ENCODE measurements around the gene WFDC9. TPM values are rescaled to one million over a fixed set of nuclear protein-coding genes. Genes with fewer than 3 reads are reported as not detected.
"Not testable (repeated sequence)": the region's sequence is repeated elsewhere in the genome, so short reads cannot be mapped to it uniquely, and the experiment has no call there.

Gene WFDC9
- total RNA-seq, 3 donors from 2014 or later, result not detected

- Histone ChIP-seq H3K4me1 (ENCODE audit: low read depth) (no peaks in the 10 kb centered on the region), H3K9me3 (no peaks in the 10 kb centered on the region), H3K4me3 (no peak overlapping the region), H3K36me3 (ENCODE audit: low read depth) (no peaks in the 10 kb centered on the region)
- DNase-seq (no peak), ATAC-seq (no peak)
- no peak for TF ChIP-seq CTCF (IDR thresholded peaks at IDR 0.05)
- intact Hi-C loops (cut with DNase I, micrococcal nuclease), result no loop called here
Observed at GRCh38 chr20:45647441-45648050, 16.5 kb upstream of the WFDC9 start.

- no peak for TF ChIP-seq CTCF (IDR thresholded peaks at IDR 0.05)
- H3K4me3 ChIP-seq, result no peak overlapping the region
- ATAC-seq (no peak), DNase-seq (no peak)
- no peaks in the 10 kb centered on the region for H3K9me3 ChIP-seq
- no peaks in the 10 kb centered on the region for H3K4me1 ChIP-seq (ENCODE audit: low read depth)
- intact Hi-C loops (cut with DNase I, micrococcal nuclease), result no loop called here
- H3K36me3 ChIP-seq (ENCODE audit: low read depth), result no peaks in the 10 kb centered on the region
Observed at GRCh38 chr20:45646875-45647274, 15.8 kb upstream of the WFDC9 start.

GRCh38 chr20:45645869-45646268 is 14.8 kb upstream of the WFDC9 start:
- ATAC-seq; intact Hi-C loops (cut with DNase I, micrococcal nuclease); DNase-seq; H3K9me3 ChIP-seq; H3K4me1 ChIP-seq (ENCODE audit: low read depth); H3K4me3 ChIP-seq; H3K36me3 ChIP-seq (ENCODE audit: low read depth): not testable (repeated sequence)

DNA sequence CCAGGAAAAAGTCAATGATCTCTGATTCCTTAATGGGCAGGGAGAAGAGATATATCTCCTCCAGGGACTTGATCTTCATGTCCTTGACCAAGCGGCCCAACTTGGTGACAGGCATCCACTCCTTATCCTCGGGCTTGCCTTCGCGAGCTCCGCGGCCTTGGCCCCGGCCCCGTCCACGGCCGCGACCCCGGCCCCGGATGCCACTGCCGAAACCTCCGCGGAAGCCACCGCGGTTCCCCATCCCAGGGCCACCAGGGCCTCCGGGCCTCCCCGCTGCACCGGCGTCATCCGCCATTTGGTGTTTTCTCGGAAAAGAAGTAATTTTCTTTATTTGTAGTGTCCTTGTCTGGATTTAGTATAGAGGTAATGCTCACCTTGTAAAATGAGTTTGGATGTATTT is 10.0 kb upstream of the WFDC9 start:
- ATAC-seq; H3K4me1 ChIP-seq (ENCODE audit: low read depth); intact Hi-C loops (cut with DNase I, micrococcal nuclease); H3K4me3 ChIP-seq; DNase-seq; H3K9me3 ChIP-seq; H3K36me3 ChIP-seq (ENCODE audit: low read depth): not testable (repeated sequence)

- ATAC-seq (no peak), DNase-seq (no peak)
- Histone ChIP-seq H3K36me3 (ENCODE audit: low read depth) (no peaks in the 10 kb centered on the region), H3K4me1 (ENCODE audit: low read depth) (no peaks in the 10 kb centered on the region), H3K4me3 (no peak overlapping the region), H3K9me3 (no peaks in the 10 kb centered on the region)
- TF ChIP-seq CTCF (IDR thresholded peaks at IDR 0.05), result no peak
- intact Hi-C loops (cut with DNase I, micrococcal nuclease), result no loop called here
Observed at GRCh38 chr20:45639687-45640086, 8.6 kb upstream of the WFDC9 start.

DNA sequence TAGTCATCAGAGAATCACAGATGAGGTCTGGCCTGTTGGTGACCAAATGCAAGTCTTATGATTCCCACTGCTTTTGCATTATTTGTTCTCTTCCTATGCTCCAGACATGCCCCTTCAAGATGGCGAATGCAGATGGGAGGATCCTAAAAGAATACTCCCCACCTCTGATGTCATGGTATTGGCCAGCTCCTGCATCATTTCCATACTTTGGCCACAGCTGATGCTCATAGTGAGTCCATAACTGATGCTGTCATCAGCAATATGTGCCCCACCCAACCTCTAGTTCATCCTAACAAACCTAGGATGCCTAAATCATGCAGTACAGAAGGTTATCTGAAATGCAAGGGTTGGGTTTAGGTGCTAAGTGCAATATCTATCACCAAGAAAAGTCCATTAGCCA is 5.4 kb upstream of the WFDC9 start:
- intact Hi-C loops (cut with DNase I, micrococcal nuclease), result no loop called here
- ATAC-seq (no peak), DNase-seq (no peak)
- no peaks in the 10 kb centered on the region for H3K36me3 ChIP-seq (ENCODE audit: low read depth)
- H3K9me3 ChIP-seq, result no peaks in the 10 kb centered on the region
- no peaks in the 10 kb centered on the region for H3K4me1 ChIP-seq (ENCODE audit: low read depth)
- TF ChIP-seq CTCF (IDR thresholded peaks at IDR 0.05), result no peak
- H3K4me3 ChIP-seq, result no peak overlapping the region

- Histone ChIP-seq H3K4me1 (ENCODE audit: low read depth) (no peaks in the 10 kb centered on the region), H3K36me3 (ENCODE audit: low read depth) (no peaks in the 10 kb centered on the region), H3K9me3 (no peaks in the 10 kb centered on the region), H3K4me3 (no peak overlapping the region)
- ATAC-seq, result no peak
- DNase-seq, result no peak
- intact Hi-C loops (cut with DNase I, micrococcal nuclease), result no loop called here
- no peak for TF ChIP-seq CTCF (IDR thresholded peaks at IDR 0.05)
Observed at GRCh38 chr20:45630371-45630770, 713 bp downstream of the WFDC9 start.

Data from mucosa of descending colon (tissue), 3 donors.